GM12874 (cell line): Measurements from ENCODE around the gene POLD1.

Source experiments
- CTCF ChIP-seq: IDR thresholded peaks from 2 replicates; pipeline ENCODE4 v1.5.1; 2011; ENCODE audit warnings: low read depth, mild to moderate bottlenecking, control low read depth, low read length, moderate library complexity; ENCODE audit not compliant: insufficient read depth

Gene POLD1

GRCh38 chr19:50434525-50434924 lies 50.4 kb downstream of the POLD1 start:
- TF ChIP-seq CTCF, result no peak

- no peak for TF ChIP-seq CTCF
These were observed 51.1 kb downstream of the POLD1 start for GRCh38 chr19:50435221-50435620.

GRCh38 chr19:50435627-50436026 lies 51.5 kb downstream of the POLD1 start:
- TF ChIP-seq CTCF, result no peak

GRCh38 chr19:50437862-50438449 lies 53.8 kb downstream of the POLD1 start:
- no peak for TF ChIP-seq CTCF

- TF ChIP-seq CTCF, result no peak
These were observed 59.9 kb downstream of the POLD1 start for GRCh38 chr19:50444059-50444458.

- TF ChIP-seq CTCF, result no peak
These were observed 62.9 kb downstream of the POLD1 start for GRCh38 chr19:50447053-50447452.

GRCh38 chr19:50447750-50448149 lies 63.6 kb downstream of the POLD1 start:
- TF ChIP-seq CTCF, result no peak
